AG04450 (cell line): ENCODE results near the gene SDK1. TPM values are rescaled to one million over a fixed set of nuclear protein-coding genes. Genes with fewer than 3 reads are reported as not detected.

Source experiments
- CTCF ChIA-PET: fragments of 300-600, 350-600 bp; formaldehyde crosslinking; extraction: SDS; loops from one replicate; lab custom pipeline; 2022; ENCODE audit warnings: antibody characterized with exemption, inconsistent platforms; lab: Charles Lee
- POLR2A ChIA-PET: fragments of 350-600 bp; formaldehyde crosslinking; extraction: SDS; loops from one replicate; lab custom pipeline; 2021; ENCODE audit warnings: antibody characterized with exemption, inconsistent platforms; lab: Yijun Ruan, JAX
- DNase-seq: peaks from one replicate; pipeline ENCODE4 v3.0.0-alpha.2; 2011; ENCODE audit warnings: low read depth, low spot score
- H3K27ac ChIP-seq: one replicate; pipeline ENCODE4 v1.5.1; 2012; ENCODE audit warnings: low read depth, low read length, control low read depth
- H3K27me3 ChIP-seq: one replicate; pipeline ENCODE4 v1.6.0; 2012; ENCODE audit warnings: low read length; ENCODE audit not compliant: control insufficient read depth, insufficient read depth
- H3K4me3 ChIP-seq: 2 replicates; pipeline ENCODE4 v1.5.1; 2011; ENCODE audit warnings: mild to moderate bottlenecking, low read depth, low read length, control low read depth
- H3K9me3 ChIP-seq: 2 replicates; pipeline ENCODE4 v1.5.1; 2012; ENCODE audit warnings: low read length; ENCODE audit not compliant: control insufficient read depth, insufficient read depth
- polyA plus RNA-seq: library from polyadenylated mRNA; depleted of rRNA; stranded (reverse); fragments of >200 nt; gene quantifications from 2 replicates; pipeline ENCODE4 v1.2.3, GENCODE V29; 2011
- TF ChIP-seq, protein P1 (sequence below): IDR thresholded peaks from 2 replicates; pipeline ENCODE4 v1.5.1; 2011; ENCODE audit warnings: low read depth, low read length, control low read depth, inconsistent platforms

The SDK1 gene
- polyA plus RNA-seq, 1 experiment = 2.2 TPM

DNA sequence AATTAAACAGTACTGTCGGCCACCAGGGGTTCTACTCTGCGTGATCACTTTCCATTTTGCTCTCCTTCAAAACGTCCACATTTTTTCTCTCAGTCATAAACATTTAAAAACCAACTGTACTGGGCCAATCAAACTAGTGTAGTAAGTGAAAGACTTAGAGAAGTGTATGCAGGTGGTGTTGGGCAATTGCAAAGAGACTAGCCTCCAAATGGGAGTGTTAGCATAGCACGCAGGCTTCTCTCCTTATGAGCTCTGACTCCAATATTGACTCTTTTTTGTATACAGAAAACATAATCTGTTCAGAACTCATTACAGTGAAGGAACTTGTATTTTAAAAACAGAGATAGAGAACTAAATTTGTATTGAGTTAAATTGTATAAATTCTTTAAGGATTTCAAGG is 150.6 kb downstream of the SDK1 start:
- no peak overlapping the region for H3K4me3 ChIP-seq
- no peaks in the 10 kb centered on the region for H3K9me3 ChIP-seq
- ChIA-PET POLR2A (no interaction called here), CTCF (interaction anchor here (0.9 kb wide), 1 partner anchor 587 kb away, joined by 4 read pairs; no protein-coding TSS in a partner anchor)
- H3K27me3 ChIP-seq = no peaks in the 10 kb centered on the region
- no peak for DNase-seq
- TF ChIP-seq, protein P1, sequence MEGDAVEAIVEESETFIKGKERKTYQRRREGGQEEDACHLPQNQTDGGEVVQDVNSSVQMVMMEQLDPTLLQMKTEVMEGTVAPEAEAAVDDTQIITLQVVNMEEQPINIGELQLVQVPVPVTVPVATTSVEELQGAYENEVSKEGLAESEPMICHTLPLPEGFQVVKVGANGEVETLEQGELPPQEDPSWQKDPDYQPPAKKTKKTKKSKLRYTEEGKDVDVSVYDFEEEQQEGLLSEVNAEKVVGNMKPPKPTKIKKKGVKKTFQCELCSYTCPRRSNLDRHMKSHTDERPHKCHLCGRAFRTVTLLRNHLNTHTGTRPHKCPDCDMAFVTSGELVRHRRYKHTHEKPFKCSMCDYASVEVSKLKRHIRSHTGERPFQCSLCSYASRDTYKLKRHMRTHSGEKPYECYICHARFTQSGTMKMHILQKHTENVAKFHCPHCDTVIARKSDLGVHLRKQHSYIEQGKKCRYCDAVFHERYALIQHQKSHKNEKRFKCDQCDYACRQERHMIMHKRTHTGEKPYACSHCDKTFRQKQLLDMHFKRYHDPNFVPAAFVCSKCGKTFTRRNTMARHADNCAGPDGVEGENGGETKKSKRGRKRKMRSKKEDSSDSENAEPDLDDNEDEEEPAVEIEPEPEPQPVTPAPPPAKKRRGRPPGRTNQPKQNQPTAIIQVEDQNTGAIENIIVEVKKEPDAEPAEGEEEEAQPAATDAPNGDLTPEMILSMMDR = no peak
- no peak overlapping the region for H3K27ac ChIP-seq

DNA sequence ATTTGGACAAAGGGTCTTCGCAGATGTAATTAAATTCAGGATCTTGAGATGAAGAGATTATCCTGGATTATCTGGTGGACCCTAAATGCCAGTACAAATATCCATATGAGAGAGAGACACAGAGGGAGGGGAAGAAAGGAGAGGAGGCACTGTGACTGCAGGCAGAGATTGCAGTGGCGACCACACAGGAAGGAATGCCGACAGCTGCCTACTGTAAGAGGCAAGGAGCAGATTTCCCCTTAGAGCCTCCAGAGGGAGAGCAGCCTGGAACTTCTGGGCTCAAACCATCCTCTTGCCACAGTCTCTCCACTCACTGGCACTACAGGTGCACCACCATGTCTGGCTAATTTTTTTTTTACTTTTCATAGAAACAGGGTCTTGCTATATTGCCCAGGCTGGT is 152.3 kb downstream of the SDK1 start:
- Histone ChIP-seq H3K27ac (no peak overlapping the region), H3K4me3 (no peak overlapping the region), H3K27me3 (no peaks in the 10 kb centered on the region), H3K9me3 (no peaks in the 10 kb centered on the region)
- TF ChIP-seq, protein P1 = no peak
- ChIA-PET POLR2A (no interaction called here), CTCF (no interaction called here)
- no peak for DNase-seq

DNA sequence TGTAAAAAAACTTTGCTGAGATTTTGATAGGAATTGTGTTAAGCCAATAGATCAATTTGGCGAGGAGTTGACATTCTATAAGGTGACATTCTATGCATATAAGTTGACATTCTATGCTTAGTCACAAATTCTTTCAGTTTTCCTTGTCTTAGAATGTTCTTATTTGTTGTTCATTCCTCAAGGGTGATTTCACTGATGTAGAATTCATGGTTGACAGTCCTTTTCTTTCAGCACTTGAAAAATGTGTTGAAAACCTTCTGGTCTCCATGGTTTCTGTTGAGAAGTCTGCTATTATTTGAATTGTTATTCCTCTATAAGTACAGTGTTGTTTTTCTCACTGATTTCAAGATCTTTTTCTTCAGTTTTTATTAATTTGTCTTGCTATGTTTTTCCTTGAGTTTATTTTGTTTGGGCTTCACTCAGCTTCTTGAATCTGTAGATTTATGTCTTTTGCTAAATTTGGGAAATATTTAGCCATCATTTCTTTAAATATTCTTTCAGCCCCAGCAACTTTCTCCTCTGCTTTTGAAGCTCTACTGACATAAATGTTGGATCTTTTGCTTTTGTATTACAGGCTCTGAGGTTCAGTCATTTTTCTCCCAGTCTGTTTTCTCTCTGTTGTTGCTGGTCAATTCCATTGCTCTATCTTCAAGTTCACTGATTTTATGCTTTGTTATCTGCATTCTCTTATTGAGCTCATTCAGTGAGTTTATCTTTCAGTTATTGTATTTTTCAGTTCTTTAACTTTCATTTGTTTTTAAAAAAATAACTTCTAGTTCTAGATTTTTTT is 154.9 kb downstream of the SDK1 start:
- H3K27ac ChIP-seq = no peak overlapping the region
- ChIA-PET CTCF (interaction anchor here (0.6 to 2.1 kb wide), 4 partner anchors 16 to 571 kb away, joined by 3 to 9 read pairs (median 3); no protein-coding TSS in a partner anchor), POLR2A (no interaction called here)

DNA sequence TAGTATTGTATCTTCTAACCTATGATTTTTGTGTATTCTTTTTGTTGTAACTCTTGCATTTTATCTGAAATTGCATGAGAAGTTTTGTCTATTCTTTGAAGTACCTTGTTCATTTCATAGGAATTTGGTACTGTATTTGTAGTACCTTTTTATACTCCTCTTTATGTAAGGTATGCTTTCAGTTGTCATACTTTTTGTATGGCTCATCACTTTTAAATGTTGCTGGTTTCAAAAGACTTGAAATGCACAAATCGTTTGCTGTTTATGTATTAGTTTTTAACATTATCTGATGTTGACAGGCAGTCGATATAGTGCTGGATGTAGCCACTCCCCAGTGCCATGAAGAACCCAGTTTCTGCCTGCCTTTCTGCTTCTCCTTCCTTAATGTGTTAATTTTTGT is 158.1 kb downstream of the SDK1 start:
- DNase-seq = no peak
- Histone ChIP-seq H3K9me3 (no peaks in the 10 kb centered on the region), H3K4me3 (no peak overlapping the region), H3K27me3 (no peaks in the 10 kb centered on the region), H3K27ac (no peak overlapping the region)
- ChIA-PET POLR2A (no interaction called here), CTCF (no interaction called here)
- TF ChIP-seq, protein P1 = no peak

More for the DNA sequence above, 154.9 kb downstream of the SDK1 start:
- no peaks in the 10 kb centered on the region for H3K27me3 ChIP-seq
- TF ChIP-seq, protein P1 = no peak
- H3K4me3 ChIP-seq = no peak overlapping the region
- no peaks in the 10 kb centered on the region for H3K9me3 ChIP-seq
- DNase-seq = no peak

DNA sequence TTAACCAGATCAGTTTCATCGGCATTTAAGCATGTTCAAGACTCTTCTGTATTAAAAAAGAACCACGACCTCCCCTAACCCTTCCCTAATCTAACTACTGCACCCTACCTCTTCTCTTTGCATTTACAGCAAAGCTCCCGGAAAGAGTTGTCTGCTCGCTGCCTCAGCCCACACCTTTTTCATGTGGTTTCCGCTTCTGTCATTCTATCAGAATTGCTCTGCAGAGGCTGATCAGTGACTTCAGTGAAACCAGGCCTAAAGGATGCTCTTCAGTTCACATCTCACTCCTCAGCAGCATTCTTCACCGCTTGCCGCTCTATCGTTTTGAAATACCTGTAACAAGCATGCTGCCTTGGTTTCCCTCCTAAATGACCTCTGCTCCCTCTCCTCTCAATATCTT is 160.9 kb downstream of the SDK1 start:
- TF ChIP-seq, protein P1 = no peak
- ChIA-PET POLR2A (no interaction called here), CTCF (no interaction called here)
- Histone ChIP-seq H3K27me3 (no peaks in the 10 kb centered on the region), H3K4me3 (no peak overlapping the region), H3K9me3 (no peaks in the 10 kb centered on the region), H3K27ac (no peak overlapping the region)
- DNase-seq = no peak
